Epithelial cell of esophagus (primary cell): ENCODE data around the gene NOL9.
A peak's percentile ranks its signal among the peaks of the same experiment; 100 is the strongest.
"Not testable (repeated sequence)": the region's sequence is repeated elsewhere in the genome, so short reads cannot be mapped to it uniquely, and the experiment has no call there.

Source experiments
- DNase-seq: peaks from one replicate; pipeline ENCODE4 v3.0.0; 2010; ENCODE audit warnings: low read depth
- H3K4me3 ChIP-seq: 2 replicates; pipeline ENCODE4 v1.5.1; 2011; ENCODE audit warnings: mild to moderate bottlenecking, low read length, control low read depth
- CTCF ChIP-seq: IDR thresholded peaks from 2 replicates; pipeline ENCODE4 v1.5.1; 2011; ENCODE audit warnings: low read depth, mild to moderate bottlenecking, low read length, control low read depth, inconsistent platforms; ENCODE audit not compliant: insufficient read depth; ENCODE audit errors: missing control alignments

The NOL9 gene

GRCh38 chr1:6600410-6601048, 46.2 kb upstream of the NOL9 start:
- peak overlapping the region; percentile 95 for H3K4me3 ChIP-seq
- TF ChIP-seq CTCF: no peak
- peak; percentile 42 for DNase-seq

GRCh38 chr1:6599991-6600390, 45.7 kb upstream of the NOL9 start:
- H3K4me3 ChIP-seq: peak overlapping the region; percentile 95
- DNase-seq: not testable (repeated sequence)

- DNase-seq: peak; percentile 91
- no peak for TF ChIP-seq CTCF
- peak overlapping the region; percentile 95 for H3K4me3 ChIP-seq
Measured at GRCh38 chr1:6599141-6599975, 45.0 kb upstream of the NOL9 start.

- TF ChIP-seq CTCF: no peak
- no peak overlapping the region for H3K4me3 ChIP-seq
- DNase-seq: no peak
Measured at GRCh38 chr1:6597777-6598131, 43.4 kb upstream of the NOL9 start.

GRCh38 chr1:6596886-6597776, 42.8 kb upstream of the NOL9 start:
- TF ChIP-seq CTCF: no peak
- H3K4me3 ChIP-seq: no peak overlapping the region
- DNase-seq: no peak

GRCh38 chr1:6596351-6596750, 42.0 kb upstream of the NOL9 start:
- no peak overlapping the region for H3K4me3 ChIP-seq
- no peak for TF ChIP-seq CTCF
- DNase-seq: no peak
